Adrenal gland (tissue), 12 donors: Measurements from ENCODE around the gene SUFU. TPM values are rescaled to one million over a fixed set of nuclear protein-coding genes. Genes with fewer than 3 reads are reported as not detected.

ENCODE experiments used
- DNase-seq, 7 donors: peaks; one replicate each; pipeline ENCODE4 v3.0.0-alpha.2; 2019 to 2020
- H3K27ac ChIP-seq, 5 donors: fragments of 200-600 bp; sonication (generic) in 4 of 5; 1 replicate in 3 of 5; 2 replicates in 2 of 5; pipeline versions ENCODE4 v1.5.1 to v1.8.0; 2016 to 2020; ENCODE audit warnings: mild to moderate bottlenecking in 1 of 5
- H3K27me3 ChIP-seq: fragments of 200-600 bp; 2 replicates; pipeline ENCODE4 v1.8.0; 2021
- H3K36me3 ChIP-seq, 2 donors: fragments of 200-600 bp; replicated peaks in 1 of 2; 1 replicate in 1 of 2; 2 replicates in 1 of 2; pipeline versions ENCODE4 v1.5.1 to v1.8.0; 2018 to 2022
- H3K4me1 ChIP-seq, 2 donors: fragments of 200-600 bp; replicated peaks in 1 of 2; 1 replicate in 1 of 2; 2 replicates in 1 of 2; pipeline versions ENCODE4 v1.5.1 to v1.8.0; 2018 to 2021
- H3K4me3 ChIP-seq, 4 donors: fragments of 200-600 bp; sonication (generic) in 3 of 4; one replicate each; pipeline ENCODE4 v1.5.1; 2016 to 2018
- H3K9me3 ChIP-seq, 3 donors: fragments of 200-600 bp; sonication (generic) in 1 of 3; replicated peaks in 1 of 3; 1 replicate in 2 of 3; 2 replicates in 1 of 3; pipeline versions ENCODE4 v1.5.1 to v1.8.0; 2016 to 2021
- POLR2A ChIP-seq, 2 donors: fragments of 450-650 bp; IDR thresholded peaks; one replicate each; pipeline ENCODE4 v1.6.1; 2017; ENCODE audit warnings: antibody characterized with exemption in 2 of 2, mild to moderate bottlenecking in 2 of 2, moderate library complexity in 1 of 2
- WGBS, 4 donors: extraction: QIAGEN DNeasy Blood & Tissue Kit in 2 of 4; methylation state at CpG; one replicate each; pipeline versions ENCODE4 v1.1.5 to v1.1.7; 2013 to 2017; 5-methylcytosine and 5-hydroxymethylcytosine counted together
- intact Hi-C, 2 donors: fragments of 100-400 bp; cut with DNase I; formaldehyde crosslinking; loops; one replicate each; pipeline versions ENCODE4 v1.14.1 to v1.15.0; 2022 to 2023
- polyA plus RNA-seq, 3 donors: library from polyadenylated mRNA; stranded (reverse); fragments of 200-250 nt in 2 of 3; fragments of 350-450 nt in 1 of 3; fragmentation: Illumina TruSeq in 1 of 3; extraction: RNeasy Lipid Tissue Mini Kit (QIAGEN cat#74804) in 1 of 3; gene quantifications; one replicate each; pipeline ENCODE4 v1.2.3, GENCODE V29; 2013 to 2014
- total RNA-seq, 9 donors: library from RNA; depleted of rRNA in 4 of 9; stranded (reverse); fragments of >200 nt in 4 of 9; fragments of 120-200 nt in 1 of 9; fragmentation: NEBNext Ultra II Directional in 1 of 9; extraction: Animal tissue kit (Norgen Biotek cat#: 25700) in 1 of 9; gene quantifications; one replicate each; pipeline versions ENCODE4 v1.1.0 to v1.2.4, GENCODE V29; 2013 to 2023
- TF ChIP-seq, protein P1 (sequence below), 6 experiments: fragments of 450-650 bp in 4 of 6; fragments of 200-600 bp in 2 of 6; sonication (generic) in 1 of 6; IDR thresholded peaks; 1 replicate in 5 of 6; 2 replicates in 1 of 6; pipeline versions ENCODE4 v1.5.1 to v1.8.0; 2016 to 2021; ENCODE audit warnings: antibody characterized with exemption in 6 of 6, mild to moderate bottlenecking in 2 of 6, moderate library complexity in 1 of 6
- donor health status: healthy with polysubstance abuse.
- donor health status: Bipolar disorder and iron deficiency.
- donor health status: DM: yes; HTN: yes; CAD: no.
- donor health status: DM: no; HTN: no; CAD: no.
- donor health status: DM: no; HTN: no; CAD: no.
- donor health status: DM: yes; HTN: yes; CAD: no.

Gene SUFU
- total and polyA plus RNA-seq, 12 donors, result 4.3 to 20.2 (median 11.1) TPM

DNA sequence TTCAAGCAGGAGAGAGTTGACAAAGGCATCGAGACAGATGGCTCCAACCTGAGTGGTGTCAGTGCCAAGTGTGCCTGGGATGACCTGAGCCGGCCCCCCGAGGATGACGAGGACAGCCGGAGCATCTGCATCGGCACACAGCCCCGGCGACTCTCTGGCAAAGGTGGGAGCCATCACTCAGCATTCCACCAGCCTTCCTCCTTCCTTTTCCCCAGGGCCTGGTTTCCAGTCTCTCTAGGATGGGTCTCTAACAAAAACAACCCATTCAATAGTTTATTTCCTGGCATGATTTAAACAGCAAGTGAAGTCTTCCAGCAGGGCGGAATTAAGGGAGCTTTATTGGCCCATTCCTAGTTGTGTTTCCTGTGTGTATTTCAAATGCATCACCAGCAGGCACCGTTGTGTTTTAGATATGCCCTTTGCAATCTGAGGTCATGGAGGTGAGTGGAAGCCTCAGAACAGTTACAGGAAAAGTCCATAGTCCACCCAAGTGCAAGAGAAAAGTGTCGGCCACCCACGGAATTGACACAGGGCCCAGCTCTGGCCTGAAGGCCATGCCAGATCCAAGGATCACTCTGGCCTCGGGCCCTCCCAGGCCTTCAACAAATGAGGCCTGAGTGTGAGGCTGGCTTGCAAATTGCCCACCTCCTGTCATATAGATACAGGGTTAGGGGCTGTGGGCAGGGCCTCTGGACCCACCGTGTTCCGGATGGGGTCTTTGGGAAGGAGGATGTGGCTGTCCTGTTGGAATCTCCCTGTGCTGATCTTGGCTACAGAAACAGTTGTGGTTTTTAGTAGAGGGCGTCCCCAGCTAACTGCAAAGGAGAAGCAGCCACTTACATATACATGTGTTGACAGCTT is 93.6 kb downstream of the SUFU start:
- TF ChIP-seq, protein P1, sequence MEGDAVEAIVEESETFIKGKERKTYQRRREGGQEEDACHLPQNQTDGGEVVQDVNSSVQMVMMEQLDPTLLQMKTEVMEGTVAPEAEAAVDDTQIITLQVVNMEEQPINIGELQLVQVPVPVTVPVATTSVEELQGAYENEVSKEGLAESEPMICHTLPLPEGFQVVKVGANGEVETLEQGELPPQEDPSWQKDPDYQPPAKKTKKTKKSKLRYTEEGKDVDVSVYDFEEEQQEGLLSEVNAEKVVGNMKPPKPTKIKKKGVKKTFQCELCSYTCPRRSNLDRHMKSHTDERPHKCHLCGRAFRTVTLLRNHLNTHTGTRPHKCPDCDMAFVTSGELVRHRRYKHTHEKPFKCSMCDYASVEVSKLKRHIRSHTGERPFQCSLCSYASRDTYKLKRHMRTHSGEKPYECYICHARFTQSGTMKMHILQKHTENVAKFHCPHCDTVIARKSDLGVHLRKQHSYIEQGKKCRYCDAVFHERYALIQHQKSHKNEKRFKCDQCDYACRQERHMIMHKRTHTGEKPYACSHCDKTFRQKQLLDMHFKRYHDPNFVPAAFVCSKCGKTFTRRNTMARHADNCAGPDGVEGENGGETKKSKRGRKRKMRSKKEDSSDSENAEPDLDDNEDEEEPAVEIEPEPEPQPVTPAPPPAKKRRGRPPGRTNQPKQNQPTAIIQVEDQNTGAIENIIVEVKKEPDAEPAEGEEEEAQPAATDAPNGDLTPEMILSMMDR (IDR thresholded peaks at IDR 0.05), result no peak
- TF ChIP-seq POLR2A (IDR thresholded peaks at IDR 0.05), result no peak
- Histone ChIP-seq H3K9me3 (no peaks in the 10 kb centered on the region), H3K4me3 (no peak overlapping the region), H3K4me1 (peaks cover 5 to 33% of the 10 kb centered on the region in 2 donors), H3K27me3 (no peaks in the 10 kb centered on the region), H3K36me3 (peaks cover 0 to 26% of the 10 kb centered on the region in 2 donors), H3K27ac (peak overlapping the region in 2 of 5 donors; percentile 21 to 67)
- intact Hi-C loops, result no loop called here
- WGBS, 4 donors, result 49 to 65% (median 60%) methylated on average over 11 to 16 of the region's 16 CpGs
- peak in 2 of 7 donors; percentile 32 to 59 for DNase-seq

DNA sequence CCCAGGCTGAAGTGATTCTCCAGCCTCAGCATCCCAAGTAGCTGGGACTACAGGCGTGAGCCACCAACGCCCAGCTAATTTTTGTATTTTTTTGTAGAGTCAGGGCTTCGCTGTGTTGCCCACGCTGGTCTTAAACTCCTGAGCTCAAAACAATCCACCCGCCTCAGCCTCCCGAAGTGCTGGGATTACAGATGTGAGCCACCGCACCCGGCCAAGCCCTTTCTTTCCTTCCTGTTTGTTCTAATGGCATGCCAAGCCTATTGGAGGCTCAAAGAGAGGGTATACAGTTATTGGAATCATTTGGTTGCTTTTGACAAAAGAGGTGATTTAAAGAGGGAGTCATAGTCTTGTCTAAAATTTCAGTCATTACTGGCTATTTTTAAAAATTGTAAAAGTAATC is 94.5 kb downstream of the SUFU start:
- WGBS, 4 donors, result 70 to 89% (median 79%) methylated on average over 8 of the region's 8 CpGs
- no peak for DNase-seq
- Histone ChIP-seq H3K4me3 (no peak overlapping the region), H3K36me3 (peaks cover 0 to 26% of the 10 kb centered on the region in 2 donors), H3K27ac (peak overlapping the region in 1 of 5 donors; percentile 21), H3K27me3 (no peaks in the 10 kb centered on the region), H3K9me3 (no peaks in the 10 kb centered on the region), H3K4me1 (peaks cover 5 to 42% of the 10 kb centered on the region in 2 donors)
- intact Hi-C loops, result no loop called here
- no peak for TF ChIP-seq POLR2A (IDR thresholded peaks at IDR 0.05)
- TF ChIP-seq, protein P1 (IDR thresholded peaks at IDR 0.05), result no peak

DNA sequence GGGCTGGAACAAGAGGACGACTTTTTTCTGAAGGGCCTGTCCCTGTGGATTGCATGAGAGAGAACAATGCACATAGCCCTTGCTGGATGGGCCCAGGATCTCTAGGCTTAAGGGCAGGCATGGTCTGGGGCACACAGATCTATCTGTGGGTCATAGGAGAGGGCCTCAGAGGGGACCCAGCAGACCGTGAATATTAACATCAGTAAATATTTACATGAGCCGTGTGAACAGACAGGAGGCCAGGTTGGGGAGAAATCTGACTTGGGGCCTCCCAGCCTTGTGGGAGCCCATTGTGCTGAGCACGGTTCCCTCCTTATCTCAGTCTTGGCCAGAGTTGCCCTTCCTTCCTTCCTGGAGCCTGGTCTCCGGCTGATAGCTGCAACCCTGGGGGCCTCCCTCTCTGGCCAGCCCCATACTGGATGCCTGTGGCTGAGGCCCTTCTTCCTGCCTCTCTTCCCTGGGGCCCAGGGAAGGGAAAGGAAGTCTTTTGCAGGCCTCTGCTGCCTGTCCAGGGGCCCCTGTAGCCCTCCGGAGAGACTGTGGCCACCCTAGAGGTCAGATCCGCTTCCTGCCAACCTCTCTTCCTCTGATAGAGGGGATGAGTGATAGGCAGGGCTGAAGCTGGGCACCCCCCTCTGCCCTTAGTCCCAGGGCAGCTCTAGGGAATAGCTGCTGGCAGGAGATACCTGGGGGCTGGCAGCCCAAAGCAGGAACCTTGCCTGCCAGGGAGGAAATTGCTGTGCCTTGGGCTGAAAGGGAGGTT is 96.0 kb downstream of the SUFU start:
- TF ChIP-seq, protein P1 (IDR thresholded peaks at IDR 0.05), result no peak
- TF ChIP-seq POLR2A (IDR thresholded peaks at IDR 0.05), result no peak
- peaks cover 15 to 57% of the 10 kb centered on the region in 2 donors for H3K4me1 ChIP-seq
- peak in 2 of 7 donors; percentile 28 to 48 for DNase-seq

DNA sequence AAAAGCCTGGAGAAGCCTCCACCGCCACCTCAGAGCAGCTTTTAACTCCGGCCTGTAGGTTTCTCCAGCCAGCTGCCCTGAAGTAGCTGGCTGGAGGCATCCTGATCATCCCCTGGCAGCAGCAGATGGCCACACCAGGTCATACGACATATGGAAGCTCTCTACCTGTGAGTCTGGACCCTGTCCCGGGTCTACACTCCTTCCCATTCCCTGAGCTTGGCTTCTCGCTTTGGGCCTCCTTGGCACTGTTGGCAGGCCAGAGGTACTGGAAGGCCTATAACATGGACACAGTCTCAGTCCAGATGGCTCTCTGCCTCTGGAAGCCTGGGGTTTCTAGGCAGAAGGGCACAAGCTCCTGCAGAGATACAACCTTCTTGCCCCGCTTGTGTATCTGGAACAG is 97.0 kb downstream of the SUFU start:
- Histone ChIP-seq H3K9me3 (no peaks in the 10 kb centered on the region), H3K4me3 (no peak overlapping the region), H3K36me3 (peaks cover 0 to 19% of the 10 kb centered on the region in 2 donors), H3K27me3 (no peaks in the 10 kb centered on the region), H3K4me1 (peaks cover 17 to 59% of the 10 kb centered on the region in 2 donors), H3K27ac (peak overlapping the region in 2 of 5 donors; percentile 82 to 94)
- TF ChIP-seq POLR2A (IDR thresholded peaks at IDR 0.05), result no peak
- TF ChIP-seq, protein P1 (IDR thresholded peaks at IDR 0.05), result no peak
- intact Hi-C loops, result no loop called here
- DNase-seq, result no peak
- WGBS, 4 donors, result 90 to 96% (median 95%) methylated on average over 3 to 6 of the region's 6 CpGs

More for the DNA sequence above, 96.0 kb downstream of the SUFU start:
- Histone ChIP-seq H3K36me3 (peaks cover 0 to 19% of the 10 kb centered on the region in 2 donors), H3K9me3 (no peaks in the 10 kb centered on the region), H3K27me3 (no peaks in the 10 kb centered on the region), H3K27ac (peak overlapping the region in 2 of 5 donors; percentile 82 to 94), H3K4me3 (no peak overlapping the region)
- 45 to 51% (median 48%) methylated on average over 4 to 7 of the region's 7 CpGs for WGBS, 4 donors
- intact Hi-C loops, result no loop called here
